HepG2 (cell line): ENCODE measurements around the gene ANKS1B. TPM values are rescaled to one million over a fixed set of nuclear protein-coding genes. Genes with fewer than 3 reads are reported as not detected.

ENCODE experiments used
- ATAC-seq: fragments of 200-7000 bp; cut with Tn5 transposase; 3 replicates; pipeline ENCODE4 v1.9.1; 2020; ENCODE audit warnings: mild to moderate bottlenecking, moderate library complexity
- BruUV-seq: library from RNA; stranded (reverse); fragments of 400-500 nt; replicated peaks from 2 replicates; lab custom pipeline; 2021; lab: Mats Ljungman, UMichigan
- CTCF ChIA-PET: fragments of 300-600 bp; formaldehyde crosslinking; extraction: SDS; loops from one replicate; lab custom pipeline; 2021; ENCODE audit warnings: low total read pairs, inconsistent platforms, low intra/inter-chr PET ratio; lab: Yijun Ruan, JAX
- POLR2A ChIA-PET: fragments of 350-600 bp; sonication (Branson Sonifier 250); formaldehyde crosslinking; loops from one replicate; lab custom pipeline; 2020; ENCODE audit warnings: antibody characterized with exemption, inconsistent platforms; lab: Yijun Ruan, JAX
- DNase-seq: peaks from one replicate; pipeline ENCODE4 v3.0.0-alpha.2; 2015; ENCODE audit warnings: low spot score
- FAIRE-seq: peaks from 3 replicates; lab custom pipeline; 2011; peaks lifted over from hg19 to GRCh38; lab: Jason Lieb, UNC
- H2AFZ ChIP-seq: one replicate; pipeline ENCODE4 v1.6.1; 2011; ENCODE audit warnings: low read length, inconsistent platforms
- H3K27ac ChIP-seq: fragments of 300-600 bp; 3 replicates; pipeline ENCODE4 v1.8.0; 2011; ENCODE audit warnings: mixed run types, mild to moderate bottlenecking, mixed read lengths, low read length, inconsistent platforms; ENCODE audit not compliant: insufficient read depth; ENCODE audit errors: extremely low read length
- H3K27me3 ChIP-seq, 2 experiments: fragments of 200-600 bp in 1 of 2; 2 replicates in 1 of 2; 3 replicates in 1 of 2; pipeline versions ENCODE4 v1.6.0 to v1.8.0; 2011; ENCODE audit warnings: low read length in 2 of 2, mild to moderate bottlenecking in 2 of 2, moderate library complexity in 2 of 2, inconsistent platforms in 1 of 2; ENCODE audit not compliant: insufficient read depth in 2 of 2, control insufficient read depth in 1 of 2
- H3K36me3 ChIP-seq, 2 experiments: fragments of 200-600 bp in 1 of 2; replicated peaks in 1 of 2; 2 replicates in 1 of 2; 3 replicates in 1 of 2; pipeline versions ENCODE4 v1.5.1 to v1.8.0; 2011; ENCODE audit warnings: low read length in 2 of 2, inconsistent platforms in 1 of 2; ENCODE audit not compliant: insufficient read depth in 2 of 2, control insufficient read depth in 1 of 2
- H3K4me1 ChIP-seq: 2 replicates; pipeline ENCODE4 v1.5.1; 2012; ENCODE audit warnings: low read length, inconsistent platforms; ENCODE audit not compliant: insufficient read depth
- H3K4me2 ChIP-seq: 2 replicates; pipeline ENCODE4 v1.6.0; 2011; ENCODE audit warnings: low read depth, low read length, inconsistent platforms
- H3K4me3 ChIP-seq, 3 experiments: fragments of 200-600 bp in 1 of 3; sonication (generic), shearing (Covaris generic) in 1 of 3; replicated peaks in 1 of 3; 2 replicates each; pipeline ENCODE4 v1.5.1; 2011 to 2016; ENCODE audit warnings: low read length in 3 of 3, inconsistent platforms in 2 of 3, low read depth in 2 of 3, mild to moderate bottlenecking in 2 of 3, control low read depth in 1 of 3, mixed read lengths in 1 of 3; ENCODE audit not compliant: insufficient read depth in 1 of 3
- H3K79me2 ChIP-seq: one replicate; pipeline ENCODE4 v1.6.1; 2011; ENCODE audit warnings: low read length, inconsistent platforms; ENCODE audit not compliant: insufficient read depth
- H3K9ac ChIP-seq: 2 replicates; pipeline ENCODE4 v1.6.0; 2011; ENCODE audit warnings: mild to moderate bottlenecking, low read depth, low read length, inconsistent platforms; ENCODE audit not compliant: insufficient read depth
- H3K9me3 ChIP-seq: 2 replicates; pipeline ENCODE4 v1.5.1; 2012; ENCODE audit warnings: mild to moderate bottlenecking, low read length
- H4K20me1 ChIP-seq: 2 replicates; pipeline ENCODE4 v1.6.0; 2011; ENCODE audit warnings: inconsistent platforms, mild to moderate bottlenecking, low read length, moderate library complexity; ENCODE audit not compliant: insufficient read depth
- ELF4 ChIP-seq: sonication (generic); formaldehyde crosslinking; IDR thresholded peaks from 2 replicates; pipeline ENCODE4 v1.5.0; 2020; ENCODE audit warnings: missing genetic modification reagents, mild to moderate bottlenecking, moderate library complexity, borderline replicate concordance
- ZFP1 ChIP-seq: IDR thresholded peaks from 2 replicates; pipeline ENCODE4 v1.6.1; 2016
- ZNF253 ChIP-seq: sonication (generic); formaldehyde crosslinking; IDR thresholded peaks from 2 replicates; pipeline ENCODE4 v1.8.0; 2022; ENCODE audit warnings: mild to moderate bottlenecking, missing genetic modification reagents, borderline replicate concordance
- ZNF850 ChIP-seq: sonication (generic); formaldehyde crosslinking; conservative IDR thresholded peaks from 2 replicates; pipeline ENCODE4 v1.9.0; 2021; ENCODE audit warnings: mild to moderate bottlenecking, missing genetic modification reagents
- WGBS: methylation state at CpG from one replicate; pipeline ENCODE4 v1.1.6; 2017; ENCODE audit warnings: low lambda C conversion rate; 5-methylcytosine and 5-hydroxymethylcytosine counted together
- in situ Hi-C: cut with HindIII; loops from 2 replicates; pipeline ENCODE4 v1.10.0; 2017; ENCODE audit warnings: low pct_unique_long_range_greater_than_20kb; ENCODE audit not compliant: extremely low pct_ligation_motif_present
- intact Hi-C: fragments of 100-400 bp; cut with micrococcal nuclease; formaldehyde crosslinking; loops from one replicate; pipeline ENCODE4 v1.10.0; 2022; ENCODE audit not compliant: unreplicated experiment
- polyA plus RNA-seq, 8 experiments: library from polyadenylated mRNA; depleted of rRNA in 3 of 8; stranded (reverse) in 7 of 8; unstranded in 1 of 8; fragments of >200 nt; fragmentation: Illumina TruSeq in 4 of 8; extraction: Trizol in 4 of 8; gene quantifications; 2 replicates each; pipeline versions ENCODE4 v1.2.1 to v1.2.3, GENCODE V29; 2011 to 2016; ENCODE audit warnings: low read depth in 4 of 8, missing spikeins in 1 of 8, mixed read lengths in 1 of 8; ENCODE audit not compliant: insufficient read depth in 1 of 8
- total RNA-seq, 5 experiments: library from RNA; depleted of rRNA; stranded (reverse); fragments of >200 nt; fragmentation: Illumina TruSeq; extraction: Trizol; gene quantifications; 2 replicates each; pipeline ENCODE4 v1.2.3, GENCODE V29; 2016; ENCODE audit warnings: low read depth in 1 of 5
- TF ChIP-seq, protein P1 (sequence below): conservative IDR thresholded peaks from 2 replicates; pipeline ENCODE4 v1.6.1; 2018; ENCODE audit warnings: missing genetic modification reagents
- TF ChIP-seq, protein P2 (sequence below): IDR thresholded peaks from 2 replicates; pipeline ENCODE4 v1.6.1; 2016; ENCODE audit warnings: control low read depth

The ANKS1B gene
- total and polyA plus RNA-seq, 2 of the 13 experiments (the other 11 are each of a cell fraction or from before 2014, with no cell fraction given), result 0.15 TPM; not detected in 1

DNA sequence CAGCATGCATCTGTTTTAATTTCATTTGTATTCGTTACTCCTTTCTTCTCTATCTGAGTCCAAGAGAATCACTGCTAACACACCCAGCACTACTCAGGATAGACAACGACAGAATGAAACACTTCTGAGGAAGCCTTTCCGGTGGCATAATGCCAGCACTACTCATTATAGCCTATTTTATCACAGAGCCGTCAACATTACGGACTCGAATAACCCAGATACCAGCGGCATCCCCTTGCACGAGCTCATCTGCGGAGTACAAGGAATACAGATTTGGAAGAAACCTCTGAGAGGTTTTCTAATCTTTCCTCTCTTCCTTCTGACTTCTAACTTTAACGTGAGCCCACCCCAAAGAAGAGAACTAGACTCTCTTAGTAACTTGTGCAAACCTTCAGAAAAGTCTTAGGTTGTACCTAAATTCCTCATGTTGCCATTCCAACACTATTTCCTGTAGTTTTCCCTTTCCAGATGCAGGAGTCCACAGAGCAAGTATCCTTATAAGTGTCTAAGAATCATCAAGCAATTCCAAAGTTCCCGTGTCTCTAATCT, 1091.5 kb downstream of the ANKS1B start:
- Histone ChIP-seq H4K20me1 (no peaks in the 10 kb centered on the region), H3K36me3 (no peaks in the 10 kb centered on the region), H3K9me3 (no peaks in the 10 kb centered on the region), H3K79me2 (no peaks in the 10 kb centered on the region), H3K4me3 (no peak overlapping the region), H3K4me2 (no peak overlapping the region), H3K9ac (no peak overlapping the region), H3K27me3 (peaks cover 0 to 41% of the 10 kb centered on the region in 2 experiments), H3K4me1 (no peaks in the 10 kb centered on the region), H3K27ac (no peak overlapping the region), H2AFZ (no peak overlapping the region)
- no TSS peak for BruUV-seq
- TF ChIP-seq, protein P1, sequence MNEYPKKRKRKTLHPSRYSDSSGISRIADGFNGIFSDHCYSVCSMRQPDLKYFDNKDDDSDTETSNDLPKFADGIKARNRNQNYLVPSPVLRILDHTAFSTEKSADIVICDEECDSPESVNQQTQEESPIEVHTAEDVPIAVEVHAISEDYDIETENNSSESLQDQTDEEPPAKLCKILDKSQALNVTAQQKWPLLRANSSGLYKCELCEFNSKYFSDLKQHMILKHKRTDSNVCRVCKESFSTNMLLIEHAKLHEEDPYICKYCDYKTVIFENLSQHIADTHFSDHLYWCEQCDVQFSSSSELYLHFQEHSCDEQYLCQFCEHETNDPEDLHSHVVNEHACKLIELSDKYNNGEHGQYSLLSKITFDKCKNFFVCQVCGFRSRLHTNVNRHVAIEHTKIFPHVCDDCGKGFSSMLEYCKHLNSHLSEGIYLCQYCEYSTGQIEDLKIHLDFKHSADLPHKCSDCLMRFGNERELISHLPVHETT (CRISPR knock-in tag), result no peak
- TF ChIP-seq ZFP1 (CRISPR knock-in tag) (no peak), ZNF253 (CRISPR knock-in tag) (no peak), ZNF850 (CRISPR knock-in tag) (no peak), ELF4 (CRISPR knock-in tag) (no peak)
- TF ChIP-seq, protein P2, sequence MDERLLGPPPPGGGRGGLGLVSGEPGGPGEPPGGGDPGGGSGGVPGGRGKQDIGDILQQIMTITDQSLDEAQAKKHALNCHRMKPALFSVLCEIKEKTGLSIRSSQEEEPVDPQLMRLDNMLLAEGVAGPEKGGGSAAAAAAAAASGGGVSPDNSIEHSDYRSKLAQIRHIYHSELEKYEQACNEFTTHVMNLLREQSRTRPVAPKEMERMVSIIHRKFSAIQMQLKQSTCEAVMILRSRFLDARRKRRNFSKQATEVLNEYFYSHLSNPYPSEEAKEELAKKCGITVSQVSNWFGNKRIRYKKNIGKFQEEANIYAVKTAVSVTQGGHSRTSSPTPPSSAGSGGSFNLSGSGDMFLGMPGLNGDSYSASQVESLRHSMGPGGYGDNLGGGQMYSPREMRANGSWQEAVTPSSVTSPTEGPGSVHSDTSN (CRISPR knock-in tag), result no peak
- WGBS, result 15% methylated on average over 11 of the region's 11 CpGs
- intact Hi-C loops (no loop called here), in situ Hi-C loops (no loop called here)
- DNase-seq (no peak), FAIRE-seq (no peak), ATAC-seq (no peak)
- POLR2A ChIA-PET, result no interaction called here
- CTCF ChIA-PET, result no interaction called here
